ENCODE data around the gene KCNK6.
"Not testable (repeated sequence)": the region's sequence is repeated elsewhere in the genome, so short reads cannot be mapped to it uniquely, and the experiment has no call there.

Gene KCNK6

DNA sequence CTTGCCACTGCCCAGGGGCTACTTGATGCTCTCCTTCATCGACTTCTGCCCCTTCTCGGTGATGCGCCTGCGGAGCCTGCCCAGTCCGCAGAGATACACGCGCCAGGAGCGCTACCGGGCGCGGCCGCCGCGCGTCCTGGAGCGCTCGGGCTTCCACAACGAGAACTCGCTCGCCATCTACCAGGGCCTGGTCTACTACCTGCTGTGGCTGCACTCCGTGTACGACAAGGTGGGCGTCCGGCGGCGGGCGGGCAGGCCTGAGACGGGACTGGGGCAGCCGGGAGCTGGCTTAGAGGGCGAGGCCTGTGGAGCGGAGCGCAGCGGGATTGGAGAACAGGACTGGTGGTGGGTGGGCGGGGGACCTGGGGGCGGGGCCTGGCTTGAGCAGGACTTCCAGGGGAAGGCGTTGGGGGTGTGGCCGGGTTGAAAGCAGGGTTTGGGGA is 42.0 kb downstream of the KCNK6 start:
- peak; percentile 60 to 74 for DNase-seq (ENCODE audit: low read depth in 2 of 2)

DNA sequence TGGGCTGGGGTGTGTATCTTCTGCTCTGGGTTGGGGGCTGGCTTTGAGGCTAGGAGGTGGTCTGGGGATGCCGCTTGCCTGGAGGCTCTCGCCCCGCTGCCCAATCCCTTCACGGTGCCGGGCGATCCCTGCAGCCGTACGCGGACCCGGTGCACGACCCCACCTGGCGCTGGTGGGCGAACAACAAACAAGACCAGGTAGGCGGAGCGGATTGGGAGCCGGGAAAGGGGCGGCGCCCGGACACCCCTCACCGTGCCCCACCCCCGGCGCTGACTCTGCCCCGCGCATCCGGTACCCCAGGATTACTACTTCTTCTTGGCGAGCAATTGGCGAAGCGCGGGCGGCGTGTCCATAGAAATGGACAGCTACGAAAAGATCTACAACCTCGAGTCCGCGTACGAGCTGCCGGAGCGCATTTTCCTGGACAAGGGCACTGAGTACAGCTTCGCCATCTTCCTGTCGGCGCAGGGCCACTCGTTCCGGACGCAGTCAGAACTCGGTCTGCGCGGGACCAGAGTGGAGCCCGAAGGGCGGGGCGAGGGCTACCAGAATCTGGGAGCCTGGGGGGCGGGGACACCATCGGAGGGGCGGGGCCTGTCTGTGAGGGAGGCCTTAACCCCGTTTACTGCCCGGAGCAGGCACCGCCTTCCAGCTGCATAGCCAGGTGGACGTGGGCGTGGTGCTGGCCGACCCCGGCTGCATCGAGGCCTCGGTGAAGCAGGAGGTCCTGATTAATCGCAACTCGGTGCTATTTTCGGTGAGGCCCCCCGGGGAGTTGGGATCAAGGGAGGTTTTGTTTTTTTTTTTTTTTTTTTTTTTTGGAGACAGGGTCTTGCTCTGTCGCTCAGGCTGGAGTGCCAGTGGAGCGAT is 42.7 kb downstream of the KCNK6 start:
- DNase-seq (ENCODE audit: low read depth in 2 of 2), result peak; percentile 81 to 92

DNA sequence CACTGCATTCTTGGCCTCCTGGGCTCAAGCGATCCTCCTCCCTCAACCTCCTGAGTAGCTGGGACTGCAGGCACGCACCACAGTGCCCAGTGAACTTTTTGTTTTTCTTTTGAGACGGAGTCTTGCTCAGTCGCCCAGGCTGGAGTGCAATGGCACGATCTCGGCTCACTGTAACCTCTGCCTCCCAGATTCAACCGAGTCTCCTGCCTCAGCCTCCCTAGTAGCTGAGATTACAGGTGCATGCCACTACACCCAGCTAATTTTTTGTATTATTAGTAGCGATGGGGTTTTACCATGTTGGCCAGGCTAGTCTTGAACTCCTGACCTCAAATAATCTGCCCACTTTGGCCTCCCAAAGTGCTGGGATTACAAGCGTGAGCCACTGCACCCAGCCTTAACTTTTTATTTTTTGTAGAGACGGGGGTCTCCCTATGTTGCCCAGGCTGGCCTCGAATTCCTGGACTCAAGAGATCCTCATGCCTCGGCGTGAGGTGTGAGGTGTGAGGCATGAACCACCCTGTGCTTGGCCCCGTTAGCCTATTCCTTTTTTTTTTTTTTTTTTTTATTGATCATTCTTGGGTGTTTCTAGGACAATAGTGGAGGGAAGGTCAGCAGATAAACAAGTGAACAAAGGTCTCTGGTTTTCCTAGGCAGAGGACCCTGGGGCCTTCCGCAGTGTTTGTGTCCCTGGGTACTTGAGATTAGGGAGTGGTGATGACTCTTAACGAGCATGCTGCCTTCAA is 43.5 kb downstream of the KCNK6 start:
- not testable (repeated sequence) for DNase-seq (ENCODE audit: low read depth in 2 of 2)

DNA sequence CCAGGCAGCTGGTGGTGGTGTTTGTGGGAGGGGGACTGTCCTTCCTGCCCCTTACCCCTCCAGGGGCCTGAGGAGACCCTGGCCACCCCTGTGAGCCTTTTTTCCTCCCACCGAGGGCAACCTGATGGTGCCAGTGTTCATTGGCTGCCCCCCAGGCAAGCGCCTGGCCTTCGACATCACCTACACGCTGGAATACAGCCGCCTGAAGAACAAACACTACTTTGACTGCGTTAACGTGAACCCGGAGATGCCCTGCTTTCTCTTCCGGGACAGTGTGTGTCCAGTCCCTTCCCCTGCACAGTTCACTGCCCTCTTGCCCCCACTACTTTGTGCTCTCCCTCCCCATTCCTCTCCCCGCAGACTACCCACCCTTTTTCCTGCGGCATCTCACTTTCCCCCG is 47.4 kb downstream of the KCNK6 start:
- no peak for DNase-seq (ENCODE audit: low read depth in 2 of 2)

DNA sequence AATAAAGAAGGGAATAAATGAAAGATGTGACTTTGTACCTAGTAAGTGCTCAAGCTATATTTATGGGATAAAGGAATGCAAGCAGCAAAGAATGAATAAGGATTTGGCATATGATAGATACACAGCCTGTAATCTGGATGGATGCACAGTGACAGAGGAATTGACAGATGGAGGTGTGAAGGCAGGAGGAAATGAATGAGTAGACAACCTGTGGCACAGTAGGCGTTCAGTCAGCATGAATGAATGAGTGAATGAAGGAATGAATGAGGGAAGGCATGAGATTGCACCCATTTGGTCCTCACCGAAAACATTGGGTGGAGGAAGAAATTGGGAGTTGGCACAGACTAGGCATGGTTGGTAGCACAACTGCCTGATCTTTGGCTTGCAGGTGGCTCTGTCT is 49.9 kb downstream of the KCNK6 start:
- DNase-seq (ENCODE audit: low read depth in 2 of 2), result no peak

DNA sequence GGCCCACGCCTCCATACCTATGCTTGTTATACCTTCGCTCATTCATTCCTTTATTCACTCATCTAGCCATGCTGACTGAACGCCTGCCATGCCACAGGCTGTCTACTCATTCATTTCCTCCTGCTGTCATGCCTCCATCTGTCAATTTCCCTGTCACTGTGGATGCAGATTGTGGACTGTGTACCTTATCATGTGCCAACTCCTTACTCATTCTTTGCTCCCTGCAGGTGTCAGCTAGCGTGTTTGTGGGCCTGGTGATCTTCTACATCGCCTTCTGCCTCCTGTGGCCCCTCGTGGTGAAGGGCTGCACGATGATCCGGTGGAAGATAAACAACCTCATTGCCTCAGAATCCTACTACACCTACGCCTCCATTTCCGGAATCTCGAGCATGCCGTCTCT is 50.7 kb downstream of the KCNK6 start:
- no peak for DNase-seq (ENCODE audit: low read depth in 2 of 2)

DNA sequence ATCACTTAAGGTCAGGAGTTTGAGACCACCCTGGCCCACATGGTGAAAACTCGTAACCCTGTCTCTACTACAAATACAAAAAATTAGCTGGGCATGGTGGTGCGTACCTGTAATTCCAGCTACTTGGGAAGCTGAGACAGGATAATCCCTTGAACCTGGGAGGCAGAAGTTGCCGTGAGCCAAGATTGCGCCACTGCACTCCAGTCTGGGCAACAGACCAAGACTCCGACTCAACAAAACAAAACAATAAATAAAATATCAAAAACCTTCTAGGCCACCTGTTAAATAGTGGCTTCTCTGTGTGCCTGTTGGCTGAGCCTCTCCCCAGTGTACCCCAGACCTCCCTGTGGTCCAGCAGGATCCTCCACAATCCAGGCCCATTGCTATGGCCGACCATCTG is 51.4 kb downstream of the KCNK6 start:
- no peak for DNase-seq (ENCODE audit: low read depth in 2 of 2)

DNA sequence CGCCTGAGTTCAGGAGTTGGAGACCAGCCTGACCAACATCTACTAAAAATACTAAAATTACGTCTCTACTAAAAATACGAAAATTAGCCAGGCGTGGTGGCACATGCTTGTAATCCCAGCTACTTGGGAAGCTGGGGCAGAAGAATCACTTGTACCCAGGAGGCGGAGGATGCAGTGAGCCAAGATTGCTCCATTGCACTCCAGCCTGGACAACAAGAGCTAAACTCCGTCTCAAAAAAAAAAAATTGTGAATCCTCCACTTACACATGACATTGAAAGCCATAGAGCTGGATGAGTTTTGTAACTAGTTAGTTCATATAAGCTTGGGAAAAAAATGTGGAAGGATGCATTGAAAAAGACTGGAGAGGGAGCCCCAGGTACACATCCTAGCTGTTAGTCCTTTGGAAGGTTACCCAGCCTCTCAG is 54.3 kb downstream of the KCNK6 start:
- DNase-seq (ENCODE audit: low read depth in 2 of 2), result no peak

DNA sequence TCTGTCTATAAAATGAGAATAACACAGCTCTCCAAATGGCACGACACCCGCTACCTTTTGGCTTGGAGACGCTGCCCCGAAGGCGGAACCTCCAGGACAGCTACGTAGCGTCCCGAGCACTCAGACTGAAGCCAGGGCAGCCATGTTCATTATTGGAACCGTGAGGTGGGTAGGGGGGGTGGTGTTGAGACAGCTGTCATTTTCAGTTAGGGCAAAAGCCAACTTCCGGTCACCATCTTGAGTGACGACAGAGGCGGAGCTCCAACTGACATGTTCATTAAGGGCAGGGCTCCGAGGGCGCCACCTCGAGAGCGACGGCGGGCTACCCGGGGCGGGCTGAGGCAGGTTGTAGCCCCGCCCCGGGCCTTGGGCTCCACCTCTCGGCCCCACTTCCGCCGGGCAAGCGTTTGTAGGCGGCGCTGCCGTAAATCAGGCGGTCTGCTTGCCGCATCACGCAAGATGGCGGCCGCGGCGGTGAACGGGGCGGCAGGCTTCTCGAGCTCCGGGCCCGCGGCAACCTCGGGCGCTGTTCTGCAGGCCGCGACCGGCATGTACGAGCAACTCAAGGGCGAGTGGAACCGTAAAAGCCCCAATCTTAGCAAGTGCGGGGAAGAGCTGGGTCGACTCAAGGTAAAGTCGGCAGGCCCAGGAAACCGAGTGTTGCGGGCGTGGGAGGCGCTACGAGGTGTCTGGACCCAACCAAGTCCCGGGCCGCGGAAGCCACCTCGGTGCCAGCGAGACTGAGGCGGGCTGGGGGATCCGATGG is 54.9 kb downstream of the KCNK6 start, which contains the start of gene PSMD8:
PSMD8 (plus strand) TSS at position 240 of the 766 bp plus-strand sequence; CDS start at position 271, 31 bp downstream.
- DNase-seq (ENCODE audit: low read depth in 2 of 2), result peak; percentile 98

DNA sequence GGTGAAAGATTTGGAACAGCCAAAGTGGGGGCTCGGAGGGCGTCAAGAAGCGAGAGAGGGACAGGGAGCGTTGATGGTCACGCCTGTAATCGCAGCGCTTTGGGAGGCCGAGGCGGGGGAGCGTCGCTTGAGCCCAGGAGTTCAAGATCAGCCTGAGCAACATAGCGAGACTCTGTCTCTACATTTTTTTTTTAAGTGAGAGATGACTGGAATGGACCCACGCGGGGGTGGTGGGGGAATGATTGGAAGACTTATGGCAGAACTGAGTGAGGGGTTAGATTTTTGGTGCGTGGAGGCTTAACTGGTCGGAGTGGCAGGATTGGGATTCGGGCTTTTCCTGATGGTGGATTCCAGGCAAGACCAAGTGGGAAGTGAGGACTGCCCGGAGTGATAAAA is 55.5 kb downstream of the KCNK6 start:
- DNase-seq (ENCODE audit: low read depth in 2 of 2), result no peak

DNA sequence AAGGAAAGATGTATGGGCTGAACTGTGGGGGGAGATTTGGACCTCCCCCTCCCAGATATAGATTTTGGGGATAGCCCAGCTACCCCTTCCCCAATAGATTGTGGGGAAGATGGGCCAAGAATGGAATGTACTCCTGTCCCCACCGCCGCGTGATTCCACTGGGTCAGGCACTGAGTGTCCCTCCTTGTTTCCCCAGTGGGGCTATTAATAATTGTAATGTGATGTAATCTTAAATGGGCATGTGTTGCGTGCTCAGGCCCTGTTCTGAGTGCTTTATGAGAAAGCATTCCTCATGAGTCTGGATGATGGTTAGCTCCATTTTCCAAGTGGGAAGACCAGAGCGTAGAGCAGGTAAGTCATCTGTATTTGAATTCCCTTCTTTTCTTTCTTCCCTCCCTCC is 56.1 kb downstream of the KCNK6 start:
- no peak for DNase-seq (ENCODE audit: low read depth in 2 of 2)

DNA sequence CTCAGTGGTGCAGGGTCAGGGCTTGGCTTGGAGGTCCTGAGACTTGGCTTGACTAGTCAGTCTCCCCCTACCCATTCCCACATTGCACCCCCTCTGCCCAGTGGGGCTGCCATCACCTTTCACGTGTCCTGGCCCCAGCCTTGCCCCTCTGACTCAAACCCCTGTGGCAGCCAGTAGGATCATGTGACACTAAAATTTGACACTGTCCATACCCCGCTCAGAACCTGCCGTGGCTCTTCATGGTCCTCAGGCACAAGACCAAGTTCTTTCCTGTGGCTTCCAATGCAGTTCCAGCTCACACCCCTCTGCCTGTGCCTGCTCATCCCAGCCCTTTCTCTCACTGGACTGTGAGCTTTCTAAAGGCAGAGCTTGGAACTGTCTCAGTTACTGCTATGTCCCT is 56.9 kb downstream of the KCNK6 start:
- no peak for DNase-seq (ENCODE audit: low read depth in 2 of 2)

DNA sequence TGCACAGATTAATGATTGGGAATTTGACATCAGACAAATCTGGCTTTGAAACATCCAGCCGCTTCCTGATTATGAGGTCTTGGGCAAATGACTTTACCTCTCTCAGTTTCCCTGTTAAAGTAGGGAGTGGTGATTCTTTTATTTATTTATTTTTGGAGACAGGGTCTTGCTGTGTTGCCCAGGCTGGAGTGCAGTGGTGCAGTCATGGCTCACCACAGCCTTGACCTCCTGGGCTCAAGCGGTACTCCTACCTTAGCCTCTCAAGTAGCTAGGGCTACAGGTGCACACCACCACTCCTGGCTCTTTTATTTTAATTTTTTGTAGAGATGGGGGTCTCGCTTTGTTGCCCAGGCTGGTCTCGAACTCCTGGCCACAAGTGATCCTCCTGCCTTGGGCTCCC is 57.4 kb downstream of the KCNK6 start:
- no peak for DNase-seq (ENCODE audit: low read depth in 2 of 2)

DNA sequence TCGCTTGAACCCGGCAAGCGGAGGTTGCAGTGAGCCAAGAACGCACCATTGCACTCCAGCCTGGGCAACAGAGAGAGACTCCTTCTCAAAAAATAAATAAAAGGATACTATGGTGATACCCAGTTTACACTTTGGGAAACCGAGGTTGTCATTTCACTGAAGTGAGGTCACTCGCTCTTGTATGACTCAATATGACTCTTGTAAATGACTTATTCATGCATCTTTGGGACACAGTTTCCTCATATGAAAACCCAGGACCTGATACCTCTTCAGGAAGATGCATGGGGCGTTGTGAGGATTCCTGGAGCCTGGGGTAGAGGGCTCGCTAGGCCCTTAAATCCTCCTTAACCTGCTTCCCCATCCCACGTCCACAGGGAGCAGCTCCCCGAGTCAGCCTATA is 59.2 kb downstream of the KCNK6 start:
- DNase-seq (ENCODE audit: low read depth in 2 of 2), result no peak

DNA sequence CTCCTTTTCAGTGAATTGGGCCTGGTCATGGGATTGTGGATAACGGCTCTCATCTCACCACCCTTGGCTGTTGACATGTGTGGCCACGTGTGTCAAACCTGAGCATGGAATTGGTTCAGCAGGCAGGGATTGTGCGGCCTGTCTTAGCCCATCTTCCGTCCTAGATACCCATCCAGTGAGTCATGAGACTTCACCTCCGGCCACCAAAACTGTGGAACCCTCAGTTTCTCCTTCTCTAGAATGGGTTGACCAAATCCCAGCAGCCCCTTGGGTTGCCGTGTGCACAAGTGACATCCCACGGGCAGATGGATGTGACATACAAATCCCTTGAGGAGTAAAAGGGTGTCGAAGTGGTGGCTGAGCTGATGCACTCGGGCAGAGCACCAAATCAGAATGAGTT is 61.5 kb downstream of the KCNK6 start:
- DNase-seq (ENCODE audit: low read depth in 2 of 2), result no peak
